NCI-H1105 treated with DMSO at 0.1 percent for 48 hours (cell line): ENCODE data around the gene POC1A.
"Not testable (repeated sequence)": the region's sequence is repeated elsewhere in the genome, so short reads cannot be mapped to it uniquely, and the experiment has no call there.

Experiments
- DNase-seq: peaks from one replicate; lab custom pipeline; 2025; lab: John Stamatoyannopoulos, UW

POC1A gene

GRCh38 chr3:52183786-52184445 lies 29.7 kb upstream of the POC1A start:
- DNase-seq = no peak

GRCh38 chr3:52182691-52183090 lies 28.5 kb upstream of the POC1A start:
- DNase-seq = no peak

GRCh38 chr3:52182196-52182595 lies 28.0 kb upstream of the POC1A start:
- DNase-seq = no peak

- no peak for DNase-seq
Measured at GRCh38 chr3:52181543-52181942, 27.3 kb upstream of the POC1A start.

GRCh38 chr3:52178537-52178936 lies 24.3 kb upstream of the POC1A start:
- DNase-seq = no peak

- not testable (repeated sequence) for DNase-seq
Measured at GRCh38 chr3:52178126-52178525, 23.9 kb upstream of the POC1A start.

GRCh38 chr3:52177701-52178042 lies 23.4 kb upstream of the POC1A start:
- no peak for DNase-seq

GRCh38 chr3:52176951-52177700 lies 22.9 kb upstream of the POC1A start:
- no peak for DNase-seq

- DNase-seq = no peak
Measured at GRCh38 chr3:52176180-52176752, 22.0 kb upstream of the POC1A start.

- DNase-seq = no peak
Measured at GRCh38 chr3:52175416-52176179, 21.4 kb upstream of the POC1A start.

- no peak for DNase-seq
Measured at GRCh38 chr3:52174896-52175295, 20.7 kb upstream of the POC1A start.

- DNase-seq = no peak
Measured at GRCh38 chr3:52173101-52173500, 18.9 kb upstream of the POC1A start.

- no peak for DNase-seq
Measured at GRCh38 chr3:52172262-52172757, 18.1 kb upstream of the POC1A start.

- DNase-seq = no peak
Measured at GRCh38 chr3:52171514-52172261, 17.5 kb upstream of the POC1A start.

GRCh38 chr3:52170217-52170616 lies 16.0 kb upstream of the POC1A start:
- DNase-seq = not testable (repeated sequence)

GRCh38 chr3:52167240-52167639 lies 13.0 kb upstream of the POC1A start:
- no peak for DNase-seq

GRCh38 chr3:52162250-52162872 lies 8.1 kb upstream of the POC1A start:
- no peak for DNase-seq

GRCh38 chr3:52159503-52159902 lies 5.3 kb upstream of the POC1A start:
- DNase-seq = no peak

- DNase-seq = no peak
Measured at GRCh38 chr3:52155912-52156311, 1.7 kb upstream of the POC1A start.

GRCh38 chr3:52153389-52154096 lies 680 bp downstream of the POC1A start:
- peak; percentile 81 for DNase-seq

- DNase-seq = not testable (repeated sequence)
Measured at GRCh38 chr3:52151991-52152390, 2.2 kb downstream of the POC1A start.
